ENCODE data around the gene CALHM3.
"Not testable (repeated sequence)": the region's sequence is repeated elsewhere in the genome, so short reads cannot be mapped to it uniquely, and the experiment has no call there.

CALHM3 gene

GRCh38 chr10:103501186-103501585 is 22.1 kb upstream of the CALHM3 start:
- DNase-seq, result no peak

GRCh38 chr10:103500481-103500880 is 21.4 kb upstream of the CALHM3 start:
- DNase-seq, result no peak

GRCh38 chr10:103499881-103500280 is 20.8 kb upstream of the CALHM3 start:
- DNase-seq, result no peak

GRCh38 chr10:103498936-103499638 is 20.0 kb upstream of the CALHM3 start:
- no peak for DNase-seq

- DNase-seq, result no peak
These were observed 18.3 kb upstream of the CALHM3 start for GRCh38 chr10:103497161-103497915.

- DNase-seq, result no peak
These were observed 16.3 kb upstream of the CALHM3 start for GRCh38 chr10:103495321-103495720.

- no peak for DNase-seq
These were observed 15.2 kb upstream of the CALHM3 start for GRCh38 chr10:103493916-103494877.

- DNase-seq, result no peak
These were observed 14.4 kb upstream of the CALHM3 start, which contains the start of gene NEURL1 for GRCh38 chr10:103493362-103493915. TSS of gene NEURL1 (plus strand) at chr10:103493705. CDS start at chr10:103494388, 683 bp downstream.

- DNase-seq, result no peak
These were observed 13.7 kb upstream of the CALHM3 start for GRCh38 chr10:103492655-103493261.

- DNase-seq, result peak; percentile 98
These were observed 12.8 kb upstream of the CALHM3 start for GRCh38 chr10:103491729-103492364.

GRCh38 chr10:103490986-103491314 is 11.9 kb upstream of the CALHM3 start:
- no peak for DNase-seq

GRCh38 chr10:103487410-103487708 is 8.3 kb upstream of the CALHM3 start:
- no peak for DNase-seq

- not testable (repeated sequence) for DNase-seq
These were observed 7.8 kb upstream of the CALHM3 start for GRCh38 chr10:103486635-103487409.

- peak; percentile 64 for DNase-seq
These were observed 3.0 kb upstream of the CALHM3 start for GRCh38 chr10:103481974-103482531.

- no peak for DNase-seq
These were observed 1.5 kb upstream of the CALHM3 start for GRCh38 chr10:103480521-103480920.

GRCh38 chr10:103478671-103479070 is 369 bp downstream of the CALHM3 start:
- no peak for DNase-seq

- no peak for DNase-seq
These were observed 2.8 kb downstream of the CALHM3 start for GRCh38 chr10:103476046-103476768.

GRCh38 chr10:103475437-103475836 is 3.6 kb downstream of the CALHM3 start:
- no peak for DNase-seq

GRCh38 chr10:103474077-103474476 is 5.0 kb downstream of the CALHM3 start:
- no peak for DNase-seq

GRCh38 chr10:103473261-103473671 is 5.8 kb downstream of the CALHM3 start:
- DNase-seq, result no peak

Measured in kidney glomerular epithelial cell (primary cell).